HG03196 (cell line): ENCODE results near the gene TOMT.
"Not testable (repeated sequence)": the region's sequence is repeated elsewhere in the genome, so short reads cannot be mapped to it uniquely, and the experiment has no call there.

Source experiments
- ATAC-seq: cut with Tn5 transposase; IDR thresholded peaks from one replicate; pipeline ENCODE4 v1.9.1; 2021; ENCODE audit not compliant: unreplicated experiment

Gene TOMT

DNA sequence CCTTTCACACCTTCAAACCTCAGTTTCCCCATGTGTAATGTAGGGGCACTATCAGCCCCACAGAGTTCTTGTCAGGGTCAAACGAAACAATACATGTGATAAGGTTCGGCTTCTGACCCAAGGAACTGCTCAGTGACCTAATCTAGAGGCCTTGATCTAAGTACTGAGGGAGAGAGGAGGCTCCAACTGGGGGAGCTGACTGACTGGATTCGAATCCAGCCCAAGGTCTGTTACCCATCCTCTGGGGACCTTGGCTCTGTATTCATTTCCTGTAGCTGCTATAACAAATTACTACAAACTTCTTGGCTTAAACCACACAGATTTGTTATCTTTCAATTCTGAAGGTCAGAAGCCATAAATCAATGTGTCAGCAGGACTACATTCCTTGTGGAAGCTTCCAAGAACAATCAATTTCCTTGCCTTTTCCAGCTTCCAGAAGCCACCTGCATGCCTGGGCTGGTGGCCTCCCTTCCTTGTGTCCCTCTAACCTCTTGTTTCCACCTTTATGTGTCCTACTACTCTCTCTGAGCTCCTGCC lies 17.5 kb downstream of the TOMT start:
- ATAC-seq: no peak

DNA sequence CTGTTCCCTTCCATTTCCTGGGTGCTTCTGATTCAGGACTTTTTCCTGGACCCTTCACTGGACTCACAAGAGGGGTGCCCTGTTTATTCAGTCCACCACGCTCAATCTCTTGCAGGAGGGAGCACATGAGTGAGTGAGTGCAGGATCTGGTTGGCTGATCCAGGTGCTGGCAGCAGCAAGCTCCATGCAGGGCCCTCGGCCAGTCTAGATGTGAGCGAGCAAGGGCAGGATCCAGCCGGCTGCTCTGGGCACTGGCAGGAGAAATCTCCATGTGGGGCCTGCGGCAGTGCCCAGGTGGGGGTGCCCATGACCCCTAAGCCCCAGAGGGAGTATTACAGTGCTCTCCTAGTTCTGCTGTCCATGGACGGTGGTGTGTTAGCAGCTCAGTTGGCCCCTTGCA lies 18.3 kb downstream of the TOMT start:
- no peak for ATAC-seq

DNA sequence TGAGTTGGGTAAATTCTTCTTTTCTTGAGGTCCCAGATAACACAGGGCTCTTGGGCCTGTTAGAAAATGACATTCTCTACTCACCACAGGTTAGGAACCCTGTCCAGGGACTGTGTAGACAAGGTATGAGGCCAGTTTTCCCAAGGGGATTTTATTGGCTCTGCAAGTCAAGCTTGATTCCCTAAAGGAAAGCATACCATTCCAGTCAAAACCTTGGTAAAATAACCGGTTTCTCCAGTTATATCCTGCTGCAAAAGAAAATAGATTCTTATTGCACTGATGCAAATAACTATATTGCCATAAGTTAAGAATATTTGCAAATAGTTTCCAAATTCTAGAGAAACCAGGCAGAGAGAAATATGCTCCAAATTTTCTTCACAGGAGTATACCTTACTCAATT lies 20.2 kb downstream of the TOMT start:
- no peak for ATAC-seq

DNA sequence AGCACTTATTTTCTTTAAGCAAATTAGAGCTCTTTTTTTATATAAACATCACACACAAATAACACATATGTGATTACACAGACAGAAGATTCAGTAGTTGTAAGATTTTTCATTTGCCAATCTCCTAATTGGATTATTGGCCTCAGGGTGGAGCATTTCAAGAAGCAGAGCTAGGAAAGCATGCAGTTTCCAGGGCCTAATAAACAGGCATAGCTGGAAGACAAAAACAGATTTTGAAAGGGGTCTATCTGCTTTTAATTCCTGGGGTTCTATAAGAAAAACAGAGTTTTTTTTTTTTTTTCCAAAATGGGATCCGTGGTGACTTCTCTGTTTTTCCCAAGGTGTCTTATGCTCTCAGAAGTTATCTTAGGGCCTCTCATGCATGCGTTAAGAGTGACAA lies 22.2 kb downstream of the TOMT start:
- ATAC-seq: no peak

DNA sequence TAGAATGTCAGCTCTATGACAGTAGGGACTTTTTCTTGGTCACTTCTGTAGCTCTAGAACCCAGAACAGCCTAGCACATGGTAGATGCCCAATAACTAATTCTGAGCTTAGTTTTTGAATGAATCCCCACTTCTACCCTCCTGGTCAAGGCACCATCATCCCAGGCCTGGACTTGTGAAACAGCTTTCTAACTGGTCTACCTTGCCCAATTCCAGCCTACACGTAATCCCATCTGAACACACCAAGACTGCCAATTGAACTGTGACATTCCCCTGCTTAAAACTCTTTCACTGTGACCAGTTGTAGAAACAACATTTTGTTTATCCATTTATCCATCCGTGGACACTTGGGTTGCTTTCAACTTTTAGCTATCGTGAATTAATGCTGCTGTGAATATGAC lies 23.7 kb downstream of the TOMT start:
- no peak for ATAC-seq

DNA sequence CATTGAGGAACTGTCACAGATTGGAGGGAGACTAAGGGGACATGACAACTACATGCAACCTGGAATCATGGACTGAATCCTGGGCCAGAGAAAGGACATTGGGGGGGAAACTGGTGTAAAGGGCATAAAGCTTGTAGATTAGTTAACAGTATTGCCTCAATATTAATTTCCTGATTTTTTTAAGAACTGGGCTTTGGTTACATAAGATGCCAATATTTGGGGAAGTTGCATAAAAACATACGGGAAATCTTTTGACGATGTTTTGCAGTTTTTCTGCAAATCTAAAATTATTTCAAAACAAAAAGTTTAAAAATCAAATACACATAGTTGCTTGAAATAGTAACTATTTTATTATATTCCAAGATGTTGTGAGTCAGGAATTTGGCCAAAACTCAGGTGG lies 26.9 kb downstream of the TOMT start:
- ATAC-seq: no peak

DNA sequence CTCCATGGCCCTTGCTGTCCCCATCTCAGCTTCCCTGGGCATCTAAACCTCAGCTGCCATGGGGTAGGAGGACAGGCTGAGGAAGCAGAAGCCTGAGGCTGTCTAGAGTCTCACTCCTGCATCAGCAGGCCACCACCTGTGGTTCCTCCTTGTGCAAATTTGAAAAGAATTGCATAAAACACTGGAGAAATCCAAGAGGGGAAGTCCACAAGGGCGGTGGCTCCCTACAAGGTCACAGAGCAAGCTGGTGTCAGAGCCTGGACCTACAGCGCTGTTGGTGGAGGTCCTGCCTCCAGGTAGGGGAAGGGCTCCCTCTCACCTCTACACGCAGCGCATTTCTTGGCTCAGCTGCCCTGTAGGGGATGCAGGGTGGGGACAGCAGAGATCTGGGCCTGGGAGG lies 29.7 kb downstream of the TOMT start, which contains the start of gene FOLR3:
Gene FOLR3 (plus strand): TSS at position 253 of the 400 bp plus-strand sequence. CDS start 228 bp downstream, outside the sequence.
- ATAC-seq: not testable (repeated sequence)

DNA sequence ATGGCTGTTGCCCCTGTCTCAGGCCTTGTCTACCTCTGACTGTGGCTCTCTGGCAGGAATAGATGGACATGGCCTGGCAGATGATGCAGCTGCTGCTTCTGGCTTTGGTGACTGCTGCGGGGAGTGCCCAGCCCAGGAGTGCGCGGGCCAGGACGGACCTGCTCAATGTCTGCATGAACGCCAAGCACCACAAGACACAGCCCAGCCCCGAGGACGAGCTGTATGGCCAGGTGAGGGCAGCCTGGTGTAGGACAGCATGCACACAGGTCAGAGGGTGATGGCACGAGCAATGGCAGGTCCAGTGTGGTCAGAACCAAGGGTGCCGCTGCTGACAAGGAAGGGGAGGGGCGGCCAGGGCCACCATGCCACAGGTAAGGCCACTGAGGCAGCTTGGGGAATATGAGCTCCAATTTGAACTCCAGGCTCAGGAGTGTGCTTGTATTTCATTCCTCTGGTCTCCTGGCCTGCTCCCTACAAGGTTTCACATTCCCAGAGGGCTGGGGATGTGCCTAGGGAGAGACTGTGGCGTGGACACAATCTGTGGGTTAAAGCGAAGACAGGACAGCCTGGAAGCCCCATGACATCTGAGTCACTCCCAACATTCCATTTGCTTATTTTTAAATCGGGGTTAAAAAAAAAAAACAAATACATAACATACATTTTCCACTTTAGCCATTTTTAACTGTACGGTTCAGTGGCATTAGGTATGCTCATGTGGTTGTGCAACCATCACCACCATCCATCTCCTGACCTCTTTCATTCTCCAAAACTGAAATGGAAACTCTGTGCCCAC lies 30.4 kb downstream of the TOMT start:
- ATAC-seq: no peak

DNA sequence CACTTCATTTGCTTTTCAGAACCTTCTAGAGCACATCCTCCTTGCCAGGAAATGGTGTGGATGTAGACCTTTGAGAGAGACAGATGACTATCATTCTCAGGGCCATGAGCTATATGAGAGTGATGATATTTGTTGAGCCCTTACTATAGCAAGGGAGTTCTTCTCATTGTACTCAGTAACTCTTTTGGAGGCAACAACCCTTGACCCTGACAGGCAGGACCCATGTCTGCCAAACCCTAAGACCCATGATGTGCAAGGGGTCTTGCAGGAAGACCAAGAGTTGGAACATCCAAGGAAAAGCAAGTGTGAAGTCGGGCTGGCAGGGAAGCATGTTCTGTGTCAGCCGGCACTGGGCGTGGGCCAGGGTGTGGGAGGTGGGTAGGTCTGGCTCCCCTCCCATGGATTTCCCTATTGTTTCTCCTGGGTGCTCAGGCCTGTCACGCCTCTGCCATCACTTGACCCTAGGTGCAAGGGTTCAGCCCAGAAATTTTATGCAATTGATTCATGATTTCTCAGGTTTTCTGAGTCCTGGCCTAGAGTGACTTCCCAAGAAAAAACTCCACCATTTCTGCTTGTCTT lies 31.0 kb downstream of the TOMT start:
- no peak for ATAC-seq

DNA sequence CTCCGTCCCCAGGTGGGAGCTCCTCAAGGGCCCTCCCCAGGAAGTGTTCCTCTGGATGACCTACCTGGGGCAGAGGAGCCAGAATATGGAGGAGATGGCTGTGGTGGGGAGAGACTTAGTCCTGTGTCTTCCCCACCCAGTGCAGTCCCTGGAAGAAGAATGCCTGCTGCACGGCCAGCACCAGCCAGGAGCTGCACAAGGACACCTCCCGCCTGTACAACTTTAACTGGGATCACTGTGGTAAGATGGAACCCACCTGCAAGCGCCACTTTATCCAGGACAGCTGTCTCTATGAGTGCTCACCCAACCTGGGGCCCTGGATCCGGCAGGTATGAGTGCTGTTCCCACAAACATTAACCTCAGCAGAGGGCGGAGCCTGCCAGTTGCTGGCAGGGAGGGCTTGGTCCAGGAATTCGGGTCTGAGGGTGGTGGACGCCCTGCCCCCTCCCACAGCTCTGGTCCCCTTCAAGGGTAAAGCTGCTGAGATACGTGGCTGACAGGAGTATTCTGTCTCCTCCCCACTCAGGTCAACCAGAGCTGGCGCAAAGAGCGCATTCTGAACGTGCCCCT lies 33.2 kb downstream of the TOMT start:
- ATAC-seq: no peak

DNA sequence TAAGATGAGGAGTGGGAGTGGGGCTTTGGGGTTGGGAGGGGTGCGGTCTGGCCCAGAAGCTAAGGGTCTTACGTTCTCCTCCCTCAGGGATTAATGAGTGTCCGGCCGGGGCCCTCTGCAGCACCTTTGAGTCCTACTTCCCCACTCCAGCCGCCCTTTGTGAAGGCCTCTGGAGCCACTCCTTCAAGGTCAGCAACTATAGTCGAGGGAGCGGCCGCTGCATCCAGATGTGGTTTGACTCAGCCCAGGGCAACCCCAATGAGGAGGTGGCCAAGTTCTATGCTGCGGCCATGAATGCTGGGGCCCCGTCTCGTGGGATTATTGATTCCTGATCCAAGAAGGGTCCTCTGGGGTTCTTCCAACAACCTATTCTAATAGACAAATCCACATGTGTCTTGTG lies 33.8 kb downstream of the TOMT start:
- no peak for ATAC-seq

DNA sequence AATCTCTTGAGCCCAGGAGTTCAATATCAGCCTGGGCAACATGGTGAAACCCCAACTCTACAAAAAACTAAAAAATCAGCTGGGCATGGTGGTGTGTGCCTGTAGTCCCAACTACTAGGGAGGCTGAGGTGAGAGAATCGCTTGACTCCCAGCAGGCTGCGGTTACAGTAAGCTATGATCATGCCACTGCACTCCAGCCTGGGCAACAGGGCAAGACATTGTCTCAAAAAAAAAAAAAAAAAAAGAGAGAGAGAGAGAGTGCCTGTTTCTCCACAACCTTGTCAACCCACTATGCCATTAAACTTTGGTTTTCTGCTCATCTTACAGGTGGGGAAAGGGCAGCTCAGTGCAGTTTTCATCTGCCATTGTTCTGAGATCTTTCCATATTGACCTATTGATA lies 34.9 kb downstream of the TOMT start:
- no peak for ATAC-seq

DNA sequence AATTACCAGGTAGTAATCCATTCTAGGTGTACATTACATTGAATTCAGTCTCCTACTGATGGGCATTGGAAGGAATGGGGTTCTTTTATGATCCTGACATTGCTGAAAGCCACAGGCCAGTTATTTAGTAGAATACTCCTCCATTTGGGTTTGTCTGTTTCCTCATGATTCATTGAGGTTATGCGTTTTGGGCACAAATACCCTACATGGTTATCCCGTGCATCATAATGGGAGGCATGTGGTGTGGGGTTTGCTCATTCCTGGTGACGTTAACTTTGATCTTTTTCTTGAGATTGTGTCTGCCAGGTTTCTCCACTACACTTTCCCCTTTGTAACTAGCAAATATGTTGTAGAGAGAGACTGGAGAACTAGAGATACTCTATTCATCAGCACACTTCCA lies 35.3 kb downstream of the TOMT start:
- no peak for ATAC-seq

DNA sequence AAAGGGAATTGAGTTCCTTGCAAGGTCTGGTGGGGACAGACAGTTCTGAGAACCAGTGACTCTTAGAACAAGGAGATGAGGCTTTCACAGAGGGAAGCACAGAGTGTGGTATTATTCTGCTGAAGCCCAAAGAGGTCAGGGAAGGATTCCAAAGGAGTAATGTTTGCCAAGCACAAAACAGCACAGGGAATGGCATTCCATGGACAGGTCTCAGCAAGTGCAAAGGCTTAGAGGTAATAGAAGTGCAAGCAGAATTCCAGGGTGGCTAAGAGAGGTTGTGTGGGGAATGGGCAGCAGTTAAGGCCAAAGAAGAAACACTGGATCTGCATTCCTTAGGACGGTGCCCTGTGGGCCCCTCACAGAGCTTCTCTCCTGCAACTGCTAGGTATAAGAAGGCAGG lies 36.4 kb downstream of the TOMT start:
- ATAC-seq: not testable (repeated sequence)

DNA sequence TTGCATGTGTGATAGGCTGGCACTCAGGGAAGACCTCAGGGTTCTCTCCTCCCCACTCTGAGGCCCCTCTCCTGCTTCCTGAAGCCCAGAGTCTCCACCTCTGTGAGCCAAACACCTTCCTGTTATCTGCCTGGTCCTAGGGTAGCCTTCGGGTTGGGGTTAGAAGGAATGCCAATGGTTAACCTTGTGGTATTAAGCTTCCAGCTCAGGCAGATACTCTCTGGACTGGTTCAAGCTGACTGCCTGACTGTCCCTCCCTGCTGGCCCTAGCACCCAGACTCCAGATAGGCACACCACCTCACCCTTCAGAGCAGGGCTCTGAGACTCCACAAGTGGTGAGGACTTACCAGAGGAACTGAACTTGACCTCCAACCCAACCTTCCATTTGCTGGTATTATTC lies 36.8 kb downstream of the TOMT start:
- ATAC-seq: not testable (repeated sequence)

DNA sequence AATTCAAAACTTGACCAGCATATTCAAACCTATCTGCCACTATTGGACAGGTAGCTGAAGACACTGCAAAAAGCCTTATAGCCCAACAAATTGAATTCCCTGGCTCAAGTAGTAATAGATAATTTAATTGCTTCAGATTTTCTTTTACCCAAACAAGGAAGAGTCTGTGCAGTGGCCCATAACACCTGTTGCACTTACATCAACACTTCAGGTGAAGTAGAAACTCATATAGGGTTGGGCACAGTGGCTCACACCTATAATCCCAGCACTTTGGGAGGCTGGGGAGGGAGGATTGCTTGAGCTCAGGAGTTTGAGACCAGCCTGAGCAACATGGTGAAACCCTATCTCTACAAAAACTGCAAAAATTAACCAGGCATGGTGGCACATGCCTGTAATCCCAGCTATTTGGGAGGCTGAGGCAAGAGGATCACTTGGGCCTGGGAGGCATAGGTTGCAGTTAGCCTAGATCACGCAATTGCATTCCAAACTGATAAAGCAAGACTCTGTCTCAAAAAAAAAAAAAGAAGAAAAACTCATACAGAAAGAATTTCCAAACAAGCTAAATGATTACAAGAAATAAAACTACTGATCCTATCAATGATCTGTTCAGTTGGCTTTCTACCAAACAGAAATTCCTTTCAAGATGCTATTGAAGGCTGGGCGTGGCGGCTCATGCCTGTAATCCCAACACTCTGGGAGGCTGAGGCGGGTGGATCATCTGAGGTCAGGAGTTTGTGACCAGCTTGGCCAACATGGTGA lies 39.3 kb downstream of the TOMT start:
- ATAC-seq: no peak

DNA sequence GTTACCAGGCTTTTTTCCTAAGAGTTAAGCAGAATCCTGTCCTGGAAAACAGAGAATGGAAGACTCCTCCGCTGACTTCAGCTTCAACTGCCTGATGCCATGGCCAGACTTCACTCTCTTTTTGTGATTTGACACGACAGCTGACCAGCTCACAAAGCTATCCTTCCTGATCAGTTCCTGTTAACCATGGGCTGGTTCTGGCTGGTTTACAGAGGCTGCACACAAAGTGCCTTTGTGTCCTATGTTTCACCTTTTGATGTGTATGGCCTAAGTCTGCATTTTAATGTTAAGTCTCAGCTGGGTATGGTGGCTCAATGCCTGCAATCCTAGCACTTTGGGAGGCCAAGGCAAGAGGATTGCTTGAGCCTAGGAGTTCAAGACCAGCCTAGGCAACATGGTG lies 40.9 kb downstream of the TOMT start:
- no peak for ATAC-seq

DNA sequence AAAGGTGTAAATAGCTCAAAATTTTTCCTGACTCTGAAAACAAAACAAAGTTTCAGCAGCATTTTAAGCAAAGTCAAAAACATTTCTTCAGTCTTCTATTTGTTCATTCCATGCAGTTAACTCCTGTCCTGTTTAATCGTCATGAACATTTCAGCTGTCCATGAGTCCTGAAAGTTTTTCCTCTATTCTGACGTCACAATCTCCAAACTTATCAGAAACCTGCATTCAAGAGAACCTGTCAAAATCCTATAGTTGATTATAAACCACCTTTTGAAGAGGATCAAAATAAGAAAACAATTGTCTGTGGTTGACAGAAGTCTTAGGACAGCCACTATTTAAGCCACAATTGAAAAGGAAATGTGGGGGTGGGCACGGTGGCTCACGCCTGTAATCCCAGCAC lies 45.2 kb downstream of the TOMT start:
- no peak for ATAC-seq

DNA sequence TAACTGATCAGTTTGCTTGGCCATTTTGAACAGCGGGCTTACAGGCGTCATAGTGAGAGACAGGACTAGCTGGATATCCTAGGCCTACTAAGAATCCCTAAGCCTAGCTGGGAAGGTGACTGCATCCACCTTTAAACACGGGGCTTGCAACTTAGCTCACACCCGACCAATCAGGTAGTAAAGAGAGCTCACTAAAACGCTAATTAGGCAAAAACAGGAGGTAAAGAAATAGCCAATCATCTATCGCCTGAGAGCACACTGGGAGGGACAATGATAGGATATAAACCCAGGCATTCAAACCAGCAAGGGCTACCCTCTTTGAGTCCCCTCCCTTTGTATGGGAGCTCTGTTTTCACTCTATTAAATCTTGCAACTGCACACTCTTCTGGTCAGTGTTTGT lies 48.1 kb downstream of the TOMT start:
- ATAC-seq: not testable (repeated sequence)

DNA sequence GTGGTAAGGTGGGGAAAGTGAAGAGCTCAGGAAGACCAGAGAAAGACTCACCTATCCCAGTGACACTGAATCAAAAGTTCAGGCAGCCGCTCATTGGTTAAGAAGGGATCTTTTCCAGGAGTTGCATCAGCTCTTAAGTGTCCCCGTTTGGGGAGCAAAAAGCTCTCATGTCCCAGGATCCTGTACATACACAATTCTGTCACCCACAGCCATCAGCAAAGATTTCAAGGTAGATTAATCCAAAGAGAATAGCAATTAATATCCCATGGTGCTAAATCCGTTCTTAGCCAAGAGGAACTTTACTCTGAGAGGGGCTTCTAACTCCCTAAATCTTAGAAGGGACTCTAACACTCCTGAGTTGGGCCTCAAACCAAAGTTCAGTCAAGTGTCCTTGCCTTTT lies 49.1 kb downstream of the TOMT start:
- no peak for ATAC-seq

DNA sequence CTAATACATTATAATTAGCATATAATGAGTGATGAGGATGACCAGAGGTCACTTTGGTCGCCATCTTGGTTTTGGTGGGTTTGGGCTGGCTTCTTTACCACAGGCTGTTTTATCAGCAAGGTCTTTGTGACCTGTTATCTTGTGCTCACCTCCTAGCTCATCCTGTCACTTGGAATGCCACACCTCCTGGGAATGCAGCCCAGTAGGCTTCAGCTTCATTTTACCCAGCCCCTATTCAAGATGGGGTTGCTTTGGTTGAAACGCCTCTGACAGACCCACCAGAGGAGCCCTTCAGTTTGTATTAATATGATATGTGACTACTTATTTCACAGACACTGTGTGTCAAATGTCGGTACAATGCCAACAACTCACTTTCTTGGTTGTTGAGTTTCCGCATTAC lies 50.0 kb downstream of the TOMT start:
- no peak for ATAC-seq
